HUES64 (cell line): ENCODE data around the gene SDK2.
A peak's percentile ranks its signal among the peaks of the same experiment; 100 is the strongest.

Experiments
- H3K27ac ChIP-seq: 2 replicates; pipeline ENCODE4 v1.7.0; 2013; ENCODE audit warnings: low read depth, low read length, inconsistent platforms
- H3K27me3 ChIP-seq: 2 replicates; pipeline ENCODE4 v1.6.1; 2013; ENCODE audit warnings: mild to moderate bottlenecking, low read length; ENCODE audit not compliant: insufficient read depth
- H3K36me3 ChIP-seq: 2 replicates; pipeline ENCODE4 v1.6.1; 2013; ENCODE audit warnings: mild to moderate bottlenecking, low read length; ENCODE audit not compliant: insufficient read depth
- H3K4me1 ChIP-seq: 2 replicates; pipeline ENCODE4 v1.6.1; 2013; ENCODE audit warnings: mild to moderate bottlenecking, low read length, moderate library complexity; ENCODE audit not compliant: insufficient read depth
- H3K4me3 ChIP-seq: 2 replicates; pipeline ENCODE4 v1.5.1; 2013; ENCODE audit warnings: mild to moderate bottlenecking, low read length, moderate library complexity
- H3K9ac ChIP-seq: 2 replicates; pipeline ENCODE4 v1.6.1; 2013; ENCODE audit warnings: mild to moderate bottlenecking, low read depth, low read length
- H3K9me3 ChIP-seq: 2 replicates; pipeline ENCODE4 v1.6.1; 2013; ENCODE audit warnings: low read depth, low read length; ENCODE audit not compliant: insufficient read depth
- WGBS: fragments of 150-250, 120-280 bp; methylation state at CpG from one replicate; pipeline ENCODE4 v1.1.7; 2013; ENCODE audit warnings: missing lambda C conversion rate; 5-methylcytosine and 5-hydroxymethylcytosine counted together

The SDK2 gene

GRCh38 chr17:73621685-73622084 is 22.6 kb downstream of the SDK2 start:
- Histone ChIP-seq H3K9me3 (peaks cover 10% of the 10 kb centered on the region; the same call in 1 of the 2 replicates), H3K27ac (no peak overlapping the region), H3K36me3 (no peaks in the 10 kb centered on the region), H3K9ac (no peak overlapping the region), H3K27me3 (no peaks in the 10 kb centered on the region), H3K4me1 (peaks cover 9% of the 10 kb centered on the region), H3K4me3 (no peak overlapping the region)
- WGBS, result 91% methylated on average over 2 of the region's 2 CpGs

DNA sequence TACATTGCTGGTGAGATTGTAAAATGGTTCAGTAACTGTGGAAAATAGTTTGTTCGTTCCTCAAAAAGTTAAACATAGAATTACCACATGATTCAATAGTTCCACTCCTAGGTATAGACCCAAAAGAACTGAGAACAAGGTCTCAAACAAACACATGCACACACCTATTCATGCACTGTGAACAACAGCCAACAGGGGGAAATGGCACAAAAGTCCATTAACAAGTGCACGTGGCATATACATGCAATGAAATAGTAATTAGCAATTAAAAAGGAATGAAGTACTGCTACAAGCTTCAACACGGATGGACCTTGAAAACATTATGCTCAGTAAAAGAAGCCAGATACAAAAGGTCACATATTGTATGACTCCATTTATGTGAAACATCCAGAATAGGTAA is 23.8 kb downstream of the SDK2 start:
- Histone ChIP-seq H3K27me3 (no peaks in the 10 kb centered on the region), H3K9ac (no peak overlapping the region), H3K36me3 (no peaks in the 10 kb centered on the region), H3K27ac (no peak overlapping the region), H3K4me1 (peaks cover 19% of the 10 kb centered on the region), H3K4me3 (no peak overlapping the region), H3K9me3 (peaks cover 10% of the 10 kb centered on the region; the same call in 1 of the 2 replicates)
- 89% methylated on average over 3 of the region's 3 CpGs for WGBS

DNA sequence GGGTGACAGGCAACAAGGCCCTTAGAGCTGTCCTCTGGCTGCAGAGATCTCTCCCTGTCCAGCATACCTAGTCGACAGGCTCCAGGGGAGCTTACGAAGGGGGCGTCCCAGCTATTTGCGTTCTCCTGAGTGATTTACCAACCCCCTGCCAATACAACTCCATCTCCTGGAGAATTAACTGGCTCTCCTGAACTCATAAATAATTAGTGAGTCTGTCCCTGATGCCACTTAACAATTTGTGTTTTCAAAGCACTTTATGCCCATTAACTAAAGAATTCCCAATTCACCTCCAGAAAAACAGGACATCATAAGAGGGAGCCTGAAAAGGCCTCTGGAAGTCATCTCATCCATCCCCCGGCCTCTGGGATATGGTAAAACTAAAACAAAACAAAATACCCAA is 26.7 kb downstream of the SDK2 start:
- peaks cover 10% of the 10 kb centered on the region; the same call in 1 of the 2 replicates for H3K9me3 ChIP-seq
- H3K27me3 ChIP-seq, result no peaks in the 10 kb centered on the region
- no peak overlapping the region for H3K9ac ChIP-seq
- H3K36me3 ChIP-seq, result no peaks in the 10 kb centered on the region
- no peak overlapping the region for H3K27ac ChIP-seq
- H3K4me3 ChIP-seq, result no peak overlapping the region
- WGBS, result 73% methylated on average over 5 of the region's 5 CpGs
- peaks cover 35% of the 10 kb centered on the region for H3K4me1 ChIP-seq

GRCh38 chr17:73616873-73617404 is 27.3 kb downstream of the SDK2 start:
- WGBS, result 63% methylated on average over 8 of the region's 8 CpGs
- Histone ChIP-seq H3K9ac (no peak overlapping the region), H3K27ac (0 out of 2 replicates have a peak overlapping the region, but pooled peaks have one; percentile 4)

GRCh38 chr17:73616120-73616872 is 27.9 kb downstream of the SDK2 start:
- no peak overlapping the region for H3K4me3 ChIP-seq
- H3K9ac ChIP-seq, result no peak overlapping the region
- no peaks in the 10 kb centered on the region for H3K36me3 ChIP-seq
- peak overlapping the region; percentile 4; the same call in 1 of the 2 replicates for H3K27ac ChIP-seq
- H3K4me1 ChIP-seq, result peaks cover 43% of the 10 kb centered on the region
- no peaks in the 10 kb centered on the region for H3K27me3 ChIP-seq
- WGBS, result 61% methylated on average over 15 of the region's 15 CpGs
- H3K9me3 ChIP-seq, result peaks cover 10% of the 10 kb centered on the region; the same call in 1 of the 2 replicates

More at GRCh38 chr17:73616873-73617404, 27.3 kb downstream of the SDK2 start:
- no peak overlapping the region for H3K4me3 ChIP-seq
- peaks cover 10% of the 10 kb centered on the region; the same call in 1 of the 2 replicates for H3K9me3 ChIP-seq
- H3K36me3 ChIP-seq, result no peaks in the 10 kb centered on the region
- no peaks in the 10 kb centered on the region for H3K27me3 ChIP-seq
- peaks cover 39% of the 10 kb centered on the region for H3K4me1 ChIP-seq

- peaks cover 43% of the 10 kb centered on the region for H3K4me1 ChIP-seq
These were observed 30.0 kb downstream of the SDK2 start for GRCh38 chr17:73614256-73614655.

DNA sequence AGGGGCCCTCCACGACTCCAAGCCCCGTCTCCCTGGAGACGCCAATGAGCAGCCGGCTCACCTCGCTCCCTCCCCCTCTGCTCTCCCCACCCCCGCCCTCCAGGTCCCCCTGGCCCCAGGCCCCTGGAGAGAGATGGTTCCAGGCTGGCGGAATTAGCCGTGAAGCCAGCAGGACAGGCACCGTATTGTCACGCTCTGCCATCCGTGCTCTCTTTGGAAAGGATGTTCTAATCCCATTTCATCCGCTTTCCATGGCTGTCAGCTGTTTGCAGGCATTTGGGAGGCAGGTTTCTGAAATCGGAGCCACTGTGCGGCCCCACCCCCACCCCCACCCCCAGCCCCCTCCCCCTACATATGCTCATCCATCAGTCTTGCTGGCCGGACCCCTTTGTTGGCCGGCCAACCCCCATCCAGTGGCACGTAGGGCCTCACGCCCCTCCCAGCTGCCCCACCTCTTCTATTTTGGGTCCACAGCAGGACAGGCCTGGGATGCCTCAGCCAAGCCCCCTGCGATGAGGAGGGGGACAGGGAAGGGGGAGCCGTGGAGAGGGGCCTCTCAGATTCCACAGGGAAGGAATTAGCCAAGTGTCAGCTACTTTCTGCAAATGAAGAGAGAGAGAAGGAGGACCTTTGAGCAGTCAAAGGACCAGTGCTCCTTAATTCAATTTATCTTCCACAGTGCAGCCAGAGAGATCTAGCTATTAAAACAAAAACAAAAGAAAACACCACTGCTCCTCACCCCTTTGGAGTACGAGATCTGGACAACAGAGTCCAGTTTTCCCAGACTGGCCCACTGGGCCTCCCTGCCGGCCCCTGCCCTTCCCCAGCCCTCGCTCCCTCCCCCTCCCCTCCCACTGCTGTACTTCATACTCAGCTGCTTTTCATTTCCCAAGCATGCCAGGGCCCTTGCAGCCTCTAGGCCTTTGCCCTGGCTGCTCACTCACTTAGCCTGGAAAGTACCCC is 30.7 kb downstream of the SDK2 start:
- H3K27me3 ChIP-seq, result no peaks in the 10 kb centered on the region
- peak overlapping the region; percentile 37 for H3K4me3 ChIP-seq
- peak overlapping the region; percentile 92 for H3K27ac ChIP-seq
- WGBS, result 3% methylated on average over 21 of the region's 23 CpGs
- H3K9me3 ChIP-seq, result no peaks in the 10 kb centered on the region
- peak overlapping the region; percentile 68; the same call in 1 of the 2 replicates for H3K9ac ChIP-seq
- H3K36me3 ChIP-seq, result no peaks in the 10 kb centered on the region
- peaks cover 43% of the 10 kb centered on the region for H3K4me1 ChIP-seq

More at GRCh38 chr17:73614256-73614655, 30.0 kb downstream of the SDK2 start:
- Histone ChIP-seq H3K9me3 (peaks cover 2% of the 10 kb centered on the region; the same call in 1 of the 2 replicates), H3K4me3 (no peak overlapping the region), H3K9ac (peak overlapping the region; percentile 68; the same call in 1 of the 2 replicates), H3K27ac (peak overlapping the region; percentile 92), H3K36me3 (no peaks in the 10 kb centered on the region), H3K27me3 (no peaks in the 10 kb centered on the region)
- WGBS, result 37% methylated on average over 8 of the region's 9 CpGs

- Histone ChIP-seq H3K27me3 (no peaks in the 10 kb centered on the region), H3K27ac (peak overlapping the region; percentile 68; the same call in 1 of the 2 replicates), H3K36me3 (no peaks in the 10 kb centered on the region), H3K4me3 (no peak overlapping the region), H3K9me3 (no peaks in the 10 kb centered on the region), H3K9ac (no peak overlapping the region), H3K4me1 (peaks cover 34% of the 10 kb centered on the region)
- WGBS, result 75% methylated on average over 13 of the region's 14 CpGs
These were observed 32.2 kb downstream of the SDK2 start for GRCh38 chr17:73612031-73612472.

- Histone ChIP-seq H3K27me3 (no peaks in the 10 kb centered on the region), H3K4me1 (peaks cover 34% of the 10 kb centered on the region), H3K36me3 (no peaks in the 10 kb centered on the region), H3K9me3 (no peaks in the 10 kb centered on the region), H3K27ac (no peak overlapping the region), H3K9ac (no peak overlapping the region), H3K4me3 (no peak overlapping the region)
- 81% methylated on average over 7 of the region's 7 CpGs for WGBS
These were observed 32.6 kb downstream of the SDK2 start for GRCh38 chr17:73611630-73612029.

GRCh38 chr17:73610331-73610911 is 33.8 kb downstream of the SDK2 start:
- H3K9ac ChIP-seq, result no peak overlapping the region
- peaks cover 24% of the 10 kb centered on the region for H3K4me1 ChIP-seq
- H3K9me3 ChIP-seq, result no peaks in the 10 kb centered on the region
- no peaks in the 10 kb centered on the region for H3K36me3 ChIP-seq
- 81% methylated on average over 7 of the region's 7 CpGs for WGBS
- no peaks in the 10 kb centered on the region for H3K27me3 ChIP-seq
- H3K27ac ChIP-seq, result no peak overlapping the region
- H3K4me3 ChIP-seq, result no peak overlapping the region
